ENCODE results near the gene ST8SIA6.

ST8SIA6 gene

GRCh38 chr10:17286562-17287550 lies 167.5 kb downstream of the ST8SIA6 start:
- no peak for TF ChIP-seq ISL1 (CRISPR knock-in tag; IDR thresholded peaks at IDR 0.05)
- no peak for TF ChIP-seq ZC3H10 (CRISPR knock-in tag; IDR thresholded peaks at IDR 0.05)
- no peak for TF ChIP-seq ZNF8 (CRISPR knock-in tag; IDR thresholded peaks at IDR 0.05)
- no peak for TF ChIP-seq SNAI2 (CRISPR knock-in tag; IDR thresholded peaks at IDR 0.05)
- no peak for TF ChIP-seq ZFP3 (CRISPR knock-in tag; IDR thresholded peaks at IDR 0.05)
- TF ChIP-seq RARB (CRISPR knock-in tag; IDR thresholded peaks at IDR 0.05) = no peak
- no peak for TF ChIP-seq ZNF565 (CRISPR knock-in tag; conservative IDR thresholded peaks at IDR 0.05; ENCODE audit: low read depth)
- TF ChIP-seq ESRRG (CRISPR knock-in tag; IDR thresholded peaks at IDR 0.05) = no peak
- TF ChIP-seq PPARA (CRISPR knock-in tag; IDR thresholded peaks at IDR 0.05; ENCODE audit: borderline replicate concordance) = no peak
- no peak for TF ChIP-seq TSHZ2 (CRISPR knock-in tag; IDR thresholded peaks at IDR 0.05)
- TF ChIP-seq GLIS3 (CRISPR knock-in tag; IDR thresholded peaks at IDR 0.05) = no peak
- TF ChIP-seq POU6F1 (CRISPR knock-in tag; IDR thresholded peaks at IDR 0.05; ENCODE audit: borderline replicate concordance, low read depth) = no peak
- TF ChIP-seq BACH2 (CRISPR knock-in tag; IDR thresholded peaks at IDR 0.05; ENCODE audit: borderline replicate concordance) = no peak
- TF ChIP-seq TCF4 (CRISPR knock-in tag; IDR thresholded peaks at IDR 0.05; ENCODE audit: borderline replicate concordance) = no peak
- TF ChIP-seq OSR1 (CRISPR knock-in tag; IDR thresholded peaks at IDR 0.05) = no peak
- TF ChIP-seq CSRNP3 (CRISPR knock-in tag; IDR thresholded peaks at IDR 0.05) = no peak
- TF ChIP-seq CREB5 (CRISPR knock-in tag; IDR thresholded peaks at IDR 0.05; ENCODE audit: low read depth) = no peak
- no peak for TF ChIP-seq TOX (CRISPR knock-in tag; IDR thresholded peaks at IDR 0.05; ENCODE audit: borderline replicate concordance)
- TF ChIP-seq CSDC2 (CRISPR knock-in tag; IDR thresholded peaks at IDR 0.05) = no peak
- ATAC-seq = no peak; the same call in 2 of the 3 replicates

GRCh38 chr10:17282311-17282710 lies 172.1 kb downstream of the ST8SIA6 start:
- TF ChIP-seq ZC3H10 (CRISPR knock-in tag; IDR thresholded peaks at IDR 0.05) = no peak
- TF ChIP-seq ARNTL (CRISPR knock-in tag; IDR thresholded peaks at IDR 0.05; ENCODE audit: borderline replicate concordance, low read depth) = no peak
- TF ChIP-seq ZNF70 (CRISPR knock-in tag; IDR thresholded peaks at IDR 0.05) = no peak
- TF ChIP-seq OSR1 (CRISPR knock-in tag; IDR thresholded peaks at IDR 0.05) = no peak
- TF ChIP-seq ZNF565 (CRISPR knock-in tag; conservative IDR thresholded peaks at IDR 0.05; ENCODE audit: low read depth) = no peak
- TF ChIP-seq ISL1 (CRISPR knock-in tag; IDR thresholded peaks at IDR 0.05) = no peak
- TF ChIP-seq ZNF8 (CRISPR knock-in tag; IDR thresholded peaks at IDR 0.05) = no peak
- TF ChIP-seq ZFP3 (CRISPR knock-in tag; IDR thresholded peaks at IDR 0.05) = no peak
- TF ChIP-seq PATZ1 (CRISPR knock-in tag; IDR thresholded peaks at IDR 0.05; ENCODE audit: borderline replicate concordance) = no peak
- no peak for TF ChIP-seq PPARA (CRISPR knock-in tag; IDR thresholded peaks at IDR 0.05; ENCODE audit: borderline replicate concordance)
- no peak for TF ChIP-seq GLIS3 (CRISPR knock-in tag; IDR thresholded peaks at IDR 0.05)
- TF ChIP-seq ESRRG (CRISPR knock-in tag; IDR thresholded peaks at IDR 0.05) = no peak
- no peak for TF ChIP-seq TSHZ2 (CRISPR knock-in tag; IDR thresholded peaks at IDR 0.05)
- TF ChIP-seq SNAI2 (CRISPR knock-in tag; IDR thresholded peaks at IDR 0.05) = no peak
- ATAC-seq = no peak
